RWPE2 (cell line): ENCODE results near the gene CRYBG1.

Experiments
- ATAC-seq: fragments of 200-7000 bp; cut with Tn5 transposase; 3 replicates; pipeline ENCODE4 v1.9.1; 2021; ENCODE audit warnings: low read depth
- DNase-seq: peaks from one replicate; pipeline ENCODE4 v3.0.0-alpha.2; 2020; ENCODE audit warnings: low spot score
- H3K27ac ChIP-seq: fragments of 450-650 bp; 2 replicates; pipeline ENCODE4 v1.5.1; 2017; ENCODE audit warnings: mild to moderate bottlenecking; ENCODE audit not compliant: poor library complexity, severe bottlenecking
- H3K27me3 ChIP-seq: fragments of 250-450 bp; sonication (Bioruptor Pico); 2 replicates; pipeline ENCODE4 v1.5.1; 2021; ENCODE audit warnings: mild to moderate bottlenecking, moderate library complexity; ENCODE audit not compliant: insufficient read depth, poor library complexity, severe bottlenecking
- H3K36me3 ChIP-seq: fragments of 250-450 bp; sonication (Bioruptor Pico); 2 replicates; pipeline ENCODE4 v1.5.1; 2020; ENCODE audit warnings: low read depth, mild to moderate bottlenecking, moderate library complexity
- H3K4me1 ChIP-seq: fragments of 250-450 bp; sonication (Bioruptor Pico); 2 replicates; pipeline ENCODE4 v1.5.1; 2021; ENCODE audit warnings: mild to moderate bottlenecking, moderate library complexity; ENCODE audit not compliant: insufficient read depth, poor library complexity, severe bottlenecking
- H3K4me3 ChIP-seq: fragments of 250-450 bp; sonication (Bioruptor Pico); 2 replicates; pipeline ENCODE4 v1.5.1; 2021; ENCODE audit warnings: mild to moderate bottlenecking, moderate library complexity; ENCODE audit not compliant: severe bottlenecking
- H3K9me3 ChIP-seq: fragments of 250-450 bp; sonication (Bioruptor Pico); 2 replicates; pipeline ENCODE4 v1.5.1; 2021; ENCODE audit warnings: mild to moderate bottlenecking, moderate library complexity; ENCODE audit not compliant: severe bottlenecking
- CTCF ChIP-seq: fragments of 450-650 bp; IDR thresholded peaks from one replicate; pipeline ENCODE4 v1.5.1; 2017; ENCODE audit warnings: mild to moderate bottlenecking, moderate library complexity; ENCODE audit not compliant: poor library complexity, severe bottlenecking

The CRYBG1 gene

GRCh38 chr6:106380407-106380806 lies 19.9 kb downstream of the CRYBG1 start:
- Histone ChIP-seq H3K27ac (peak overlapping the region; percentile 96), H3K4me1 (peaks cover 64% of the 10 kb centered on the region), H3K4me3 (no peak overlapping the region), H3K27me3 (no peaks in the 10 kb centered on the region), H3K9me3 (no peaks in the 10 kb centered on the region), H3K36me3 (no peaks in the 10 kb centered on the region)
- DNase-seq (no peak), ATAC-seq (peak; percentile 21; the same call in 1 of the 3 replicates)
- TF ChIP-seq CTCF: no peak

- Histone ChIP-seq H3K4me1 (peaks cover 68% of the 10 kb centered on the region), H3K27me3 (no peaks in the 10 kb centered on the region), H3K27ac (peak overlapping the region; percentile 96), H3K4me3 (no peak overlapping the region), H3K36me3 (no peaks in the 10 kb centered on the region), H3K9me3 (no peaks in the 10 kb centered on the region)
- TF ChIP-seq CTCF: no peak
- DNase-seq (no peak), ATAC-seq (peak; percentile 56)
Measured at GRCh38 chr6:106381223-106381622, 20.7 kb downstream of the CRYBG1 start.

GRCh38 chr6:106381881-106382280 lies 21.4 kb downstream of the CRYBG1 start:
- H3K4me1 ChIP-seq: peaks cover 63% of the 10 kb centered on the region
- no peaks in the 10 kb centered on the region for H3K27me3 ChIP-seq
- no peaks in the 10 kb centered on the region for H3K36me3 ChIP-seq
- TF ChIP-seq CTCF: peak; percentile 14
- H3K27ac ChIP-seq: peak overlapping the region; percentile 96
- DNase-seq (no peak), ATAC-seq (peak; percentile 69)
- no peak overlapping the region for H3K4me3 ChIP-seq
- no peaks in the 10 kb centered on the region for H3K9me3 ChIP-seq

GRCh38 chr6:106383573-106383972 lies 23.1 kb downstream of the CRYBG1 start:
- Histone ChIP-seq H3K27me3 (no peaks in the 10 kb centered on the region), H3K9me3 (no peaks in the 10 kb centered on the region), H3K4me1 (peaks cover 52% of the 10 kb centered on the region), H3K27ac (peak overlapping the region; percentile 96), H3K4me3 (no peak overlapping the region), H3K36me3 (no peaks in the 10 kb centered on the region)
- TF ChIP-seq CTCF: no peak
- DNase-seq (no peak), ATAC-seq (peak; percentile 22; the same call in 1 of the 3 replicates)

- Histone ChIP-seq H3K9me3 (no peaks in the 10 kb centered on the region), H3K4me1 (peaks cover 50% of the 10 kb centered on the region), H3K36me3 (no peaks in the 10 kb centered on the region), H3K27me3 (no peaks in the 10 kb centered on the region), H3K27ac (no peak overlapping the region), H3K4me3 (no peak overlapping the region)
- ATAC-seq: no peak
- no peak for TF ChIP-seq CTCF
- no peak for DNase-seq
Measured at GRCh38 chr6:106385530-106385929, 25.0 kb downstream of the CRYBG1 start.
